ENCODE data around the gene RFXAP.

DNA sequence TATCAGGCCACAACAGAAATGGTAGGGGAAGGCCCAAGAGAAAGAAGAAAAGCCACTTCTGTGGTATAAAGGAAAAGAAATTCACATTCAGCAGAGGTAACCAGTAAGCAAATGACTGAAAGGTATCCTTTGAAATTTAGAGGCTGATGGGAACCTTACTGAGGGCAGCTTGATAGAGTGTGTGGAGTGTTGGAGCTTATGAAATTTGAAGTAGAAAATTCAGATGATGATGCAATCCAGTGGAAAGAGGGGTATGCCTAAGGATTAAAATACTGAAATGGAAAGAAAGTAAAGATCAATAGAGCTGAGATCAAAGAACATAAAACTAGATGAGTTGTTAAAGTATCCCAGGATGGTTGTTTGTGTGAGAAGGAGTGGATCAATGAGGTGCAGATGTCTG is 42.8 kb upstream of the RFXAP start:
- TF ChIP-seq CTCF (conservative IDR thresholded peaks at IDR 0.05) (no peak), ZFX (IDR thresholded peaks at IDR 0.05) (no peak)
